ENCODE data around the gene PDK2. TPM values are rescaled to one million over a fixed set of nuclear protein-coding genes. Genes with fewer than 3 reads are reported as not detected.
"Not testable (repeated sequence)": the region's sequence is repeated elsewhere in the genome, so short reads cannot be mapped to it uniquely, and the experiment has no call there.

The PDK2 gene
- total RNA-seq, 1 donor from 2014 or later: 17.2 TPM

DNA sequence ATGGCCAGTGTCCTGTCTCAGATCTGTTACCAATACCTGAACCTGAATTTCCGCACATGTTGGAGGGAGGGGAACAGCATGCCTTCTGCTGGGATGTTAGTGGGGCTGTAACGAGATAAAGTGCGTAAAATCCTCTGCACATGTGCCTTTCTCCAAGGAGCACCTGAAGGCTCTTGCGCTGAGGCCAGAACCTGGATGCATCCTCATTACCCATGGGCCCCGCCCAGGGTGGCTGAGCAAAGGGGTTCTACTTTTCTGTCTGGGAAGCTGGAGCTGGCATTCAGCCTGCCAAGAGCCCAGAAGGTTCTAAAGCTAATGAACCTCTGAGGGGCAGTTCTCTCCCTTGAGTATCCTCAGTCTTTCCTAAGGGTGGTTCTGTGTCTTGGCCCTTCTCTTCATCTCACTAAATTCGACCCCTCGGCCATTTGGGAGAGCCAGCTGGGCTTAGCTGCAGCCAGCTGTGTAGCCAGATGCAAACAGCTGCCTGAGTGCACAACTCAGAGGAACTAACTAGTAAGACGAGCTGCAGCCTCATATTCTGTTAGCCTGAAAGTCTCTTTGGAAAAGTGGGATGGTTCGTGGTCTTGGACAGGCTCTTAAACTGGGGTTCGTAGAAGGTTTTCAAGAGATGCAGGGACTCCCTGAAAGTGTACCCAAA, 36.7 kb upstream of the PDK2 start:
- intact Hi-C loops (cut with micrococcal nuclease): no loop called here

DNA sequence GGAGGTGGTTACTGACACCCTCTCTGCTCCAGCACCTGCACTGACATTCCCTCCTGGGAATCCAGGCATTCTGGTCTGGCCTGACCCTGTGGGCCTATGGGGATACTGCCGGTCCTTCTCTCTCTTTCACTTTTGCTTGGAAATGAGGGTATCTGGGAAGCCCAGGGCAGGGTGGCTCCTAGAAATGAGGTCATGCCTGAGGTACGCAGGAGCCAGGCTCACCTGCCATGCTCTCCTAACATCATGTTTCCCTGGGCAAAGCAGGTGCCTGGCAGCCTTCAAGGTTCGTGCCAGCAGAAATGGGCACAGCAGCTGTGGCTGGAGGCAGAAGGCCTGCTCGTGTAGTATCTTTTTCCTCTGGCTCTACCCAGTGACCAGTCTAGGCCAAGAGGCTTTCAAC, 35.9 kb upstream of the PDK2 start:
- intact Hi-C loops (cut with micrococcal nuclease): no loop called here

DNA sequence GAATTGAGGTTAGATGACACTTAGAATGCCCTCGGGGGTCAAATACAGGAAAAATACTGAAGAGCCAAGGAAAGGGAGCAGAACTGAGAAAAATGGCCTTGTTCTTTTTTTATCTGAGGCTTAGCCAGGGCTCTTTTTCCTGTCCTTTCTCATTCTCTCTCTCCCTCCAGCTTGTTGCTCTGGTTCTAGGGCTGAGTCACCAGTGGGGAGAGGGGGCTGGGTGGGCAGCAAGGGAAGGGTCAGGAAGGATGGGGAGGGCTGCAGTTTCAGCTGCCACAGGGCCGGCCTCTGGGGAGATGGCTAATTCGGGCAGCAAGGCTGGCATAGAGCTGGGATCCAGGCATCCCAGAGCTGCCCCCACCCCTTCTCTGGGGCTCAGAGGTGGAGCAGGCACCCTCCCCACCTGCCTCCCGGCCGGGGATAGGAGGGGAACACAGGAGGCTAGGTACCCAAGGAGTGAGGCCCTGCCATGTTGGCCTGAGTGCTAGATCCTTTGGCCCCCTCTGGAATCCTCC, 35.3 kb upstream of the PDK2 start:
- intact Hi-C loops (cut with micrococcal nuclease): no loop called here

DNA sequence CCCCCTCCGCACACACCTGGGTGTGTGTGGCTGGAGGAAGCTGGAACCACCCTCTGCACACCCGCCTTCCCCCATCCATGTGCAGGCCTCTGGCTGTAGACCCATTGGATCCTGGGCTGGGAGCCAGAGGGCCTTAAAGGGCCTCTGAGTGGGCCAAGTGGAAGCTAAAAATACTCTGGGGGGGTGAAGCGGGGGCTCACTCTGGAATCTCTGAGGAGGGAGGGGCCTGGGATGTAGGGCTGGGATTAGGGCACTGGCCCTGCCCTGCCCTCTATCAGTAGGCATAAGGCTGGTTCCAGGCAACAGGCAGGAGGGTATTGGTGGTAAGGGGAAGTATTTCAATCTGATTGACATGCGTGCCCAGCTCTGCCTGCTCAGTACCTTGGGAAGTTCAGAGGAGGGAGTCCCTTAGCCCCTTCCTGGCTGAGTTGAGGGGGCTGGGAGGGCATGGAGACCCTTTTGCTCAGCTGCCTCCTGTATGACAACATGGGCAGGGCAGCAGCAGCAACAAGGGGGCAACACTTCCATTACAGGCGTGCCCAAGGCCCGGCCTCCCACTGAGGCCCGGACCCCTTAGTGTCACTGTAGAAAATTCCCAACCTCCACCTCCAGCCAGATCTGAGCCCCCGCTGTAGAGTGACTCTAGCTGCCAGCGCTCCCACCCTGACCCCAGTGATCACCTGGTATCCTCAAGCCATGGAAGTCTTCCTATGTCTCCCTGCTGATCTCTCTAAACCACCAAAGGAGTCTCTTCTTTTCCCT, 34.0 kb upstream of the PDK2 start:
- intact Hi-C loops (cut with micrococcal nuclease): no loop called here

DNA sequence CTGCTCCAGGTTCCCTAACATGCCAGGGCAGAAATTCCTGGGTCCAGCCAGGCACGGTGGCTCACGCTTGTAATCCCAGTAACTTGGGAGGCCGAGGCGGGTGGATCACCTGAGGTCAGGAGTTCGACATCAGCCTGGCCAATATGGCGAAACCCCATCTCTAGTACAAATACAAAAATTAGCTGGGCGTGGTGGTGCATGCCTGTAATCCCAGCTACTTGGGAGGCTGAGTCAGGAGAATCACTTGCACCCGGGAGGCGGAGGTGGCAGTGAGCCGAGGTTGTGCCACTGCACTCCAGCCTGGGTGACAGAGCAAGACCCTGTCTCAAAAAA, 33.5 kb upstream of the PDK2 start:
- intact Hi-C loops (cut with micrococcal nuclease): not testable (repeated sequence)

DNA sequence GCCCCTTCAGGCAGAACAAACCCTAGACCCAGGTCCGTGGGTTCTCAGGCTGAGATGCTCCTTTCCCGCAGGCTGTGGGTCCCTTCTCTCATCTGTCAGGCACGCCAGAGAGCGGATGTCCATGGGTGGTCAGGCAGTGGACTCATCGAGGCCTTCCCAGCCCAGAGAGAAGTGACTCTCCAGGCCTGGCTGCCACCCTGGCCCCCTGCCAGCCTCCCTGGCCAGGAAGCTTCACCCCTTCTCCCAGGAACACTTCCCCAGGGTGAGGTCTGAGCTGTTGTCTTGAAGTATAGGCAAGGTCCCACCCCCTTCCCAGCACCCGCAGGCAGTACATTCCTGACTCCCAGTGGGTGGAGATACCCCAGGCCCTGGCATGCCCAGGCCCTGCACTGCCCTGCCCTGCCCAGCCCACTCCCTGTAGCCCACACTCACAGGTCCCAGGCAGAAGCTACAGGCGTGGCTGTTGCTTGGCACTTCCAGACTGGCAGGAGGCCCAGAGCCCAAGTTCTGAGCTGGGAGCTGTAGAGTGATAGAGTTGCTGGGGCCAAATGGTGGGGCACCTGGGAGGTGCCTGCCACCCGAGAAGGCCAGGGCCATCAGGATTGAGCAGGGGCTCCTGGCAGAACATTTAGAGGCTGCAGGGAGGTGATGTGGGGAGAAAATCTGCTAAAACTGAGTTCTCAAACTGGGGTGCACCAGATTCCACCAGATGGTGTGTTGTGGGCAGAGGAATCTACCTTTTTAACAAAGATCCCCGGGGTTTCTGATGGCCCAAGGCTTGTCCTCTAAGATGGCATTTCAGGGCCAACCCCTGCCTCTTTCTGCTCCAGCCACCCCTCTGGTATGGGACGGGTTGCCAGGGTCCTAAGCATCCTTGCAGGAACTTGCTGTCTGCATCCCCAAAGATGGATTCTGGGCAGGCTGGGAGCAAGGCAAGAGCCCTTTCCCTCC, 32.6 kb upstream of the PDK2 start:
- intact Hi-C loops (cut with micrococcal nuclease): no loop called here

DNA sequence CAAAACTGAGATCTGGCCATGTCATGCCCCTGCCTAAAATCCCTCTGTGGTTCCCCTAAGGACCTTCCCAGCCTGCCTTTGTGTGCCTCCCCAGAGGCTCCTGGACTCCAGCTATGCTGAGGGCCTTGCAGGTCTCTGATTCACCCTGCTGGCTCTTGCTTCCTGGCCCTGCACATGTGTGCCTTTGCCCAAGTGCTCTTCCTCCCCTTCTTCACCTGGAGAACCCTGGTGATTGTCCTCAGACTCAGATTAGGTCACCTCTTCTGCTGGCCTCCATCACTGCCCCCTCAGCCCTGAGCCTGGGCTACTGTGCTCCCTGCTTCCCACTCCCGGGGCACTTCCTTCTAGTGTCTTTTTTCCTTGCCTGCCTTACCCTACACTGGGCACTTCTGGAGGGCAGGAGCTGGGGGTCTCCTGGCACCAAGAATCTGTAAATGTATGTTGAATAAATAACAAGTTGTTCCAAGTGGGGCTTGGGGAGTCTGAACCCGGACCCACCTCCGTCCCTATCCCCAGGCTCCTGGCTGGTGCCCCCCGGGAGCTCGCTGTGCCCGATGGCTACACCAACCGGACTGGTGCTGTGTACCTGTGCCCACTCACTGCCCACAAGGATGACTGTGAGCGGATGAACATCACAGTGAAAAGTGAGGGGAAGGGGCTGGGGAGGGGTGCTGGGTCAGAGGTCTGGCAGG, 31.4 kb upstream of the PDK2 start:
- intact Hi-C loops (cut with micrococcal nuclease): no loop called here

DNA sequence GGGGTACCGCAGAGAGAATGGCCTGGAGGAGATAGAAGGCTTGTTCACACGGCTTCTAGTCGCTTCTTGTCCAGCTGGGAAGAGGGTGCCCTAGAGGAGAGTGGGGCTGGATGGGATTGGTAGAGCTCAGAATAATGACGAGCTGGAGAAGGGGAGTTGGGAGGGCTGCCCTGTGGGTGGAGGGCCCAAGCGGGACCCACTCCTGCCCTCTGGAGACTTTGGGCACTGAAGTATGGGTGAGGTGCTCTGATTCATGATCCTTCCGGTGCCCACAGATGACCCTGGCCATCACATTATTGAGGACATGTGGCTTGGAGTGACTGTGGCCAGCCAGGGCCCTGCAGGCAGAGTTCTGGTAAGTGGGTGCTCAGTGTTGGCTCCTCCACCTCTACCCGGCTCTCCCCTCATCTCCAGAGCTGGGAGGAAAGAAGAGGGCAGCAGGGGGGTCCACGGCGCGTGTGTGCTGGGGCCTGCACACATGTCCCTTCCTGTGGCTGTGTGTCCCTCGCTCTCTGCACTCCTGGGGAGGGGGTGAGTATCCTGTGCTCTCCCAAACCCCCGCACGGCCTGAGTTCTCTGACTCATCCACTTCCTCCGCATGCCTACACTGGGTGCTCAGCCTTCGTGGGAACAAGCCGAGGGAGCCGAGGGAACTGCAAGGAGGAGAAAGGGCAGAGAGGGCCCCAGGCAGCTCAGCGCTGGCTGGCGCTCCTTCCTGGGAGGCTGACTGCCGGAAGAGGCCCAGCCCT, 30.7 kb upstream of the PDK2 start:
- intact Hi-C loops (cut with micrococcal nuclease): no loop called here

DNA sequence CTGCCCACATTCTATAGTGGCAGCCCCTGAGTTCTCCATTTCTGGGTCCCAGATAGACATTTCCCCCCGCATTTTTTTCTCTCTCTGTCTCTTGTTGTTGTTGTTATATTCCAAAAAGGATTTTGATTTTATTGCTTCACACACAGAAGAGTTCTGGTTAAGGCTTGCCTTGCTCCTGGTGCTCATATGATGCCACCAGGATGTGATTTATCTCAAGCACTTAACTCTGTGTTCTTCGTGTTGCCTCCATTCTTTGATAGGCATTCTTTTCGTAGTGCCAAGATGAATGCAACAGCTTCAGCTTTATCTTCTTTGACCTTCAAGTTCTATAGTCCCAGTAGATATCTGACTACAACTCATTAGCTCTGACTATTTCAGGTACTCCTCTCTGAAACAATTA, 30.1 kb upstream of the PDK2 start:
- intact Hi-C loops (cut with micrococcal nuclease): no loop called here

DNA sequence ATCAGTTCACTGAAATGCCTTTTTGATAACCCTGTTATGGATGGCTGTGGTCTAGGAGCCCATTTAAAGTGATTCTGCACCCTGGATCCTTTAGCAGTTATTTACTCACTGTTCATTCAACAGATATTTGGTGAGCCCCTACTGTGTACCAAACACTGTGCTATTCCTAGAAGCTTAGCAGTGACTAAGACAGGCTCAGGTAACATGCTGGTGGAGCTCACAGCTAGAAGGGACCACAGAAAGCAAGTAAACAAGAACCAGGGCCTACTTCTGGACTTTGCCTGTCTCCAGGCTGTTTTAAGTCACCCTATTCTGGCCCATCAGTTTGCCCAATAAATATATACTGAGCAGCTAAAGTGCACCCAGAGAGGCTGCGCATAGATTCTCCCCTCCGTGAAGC, 28.2 kb upstream of the PDK2 start:
- intact Hi-C loops (cut with micrococcal nuclease): no loop called here

DNA sequence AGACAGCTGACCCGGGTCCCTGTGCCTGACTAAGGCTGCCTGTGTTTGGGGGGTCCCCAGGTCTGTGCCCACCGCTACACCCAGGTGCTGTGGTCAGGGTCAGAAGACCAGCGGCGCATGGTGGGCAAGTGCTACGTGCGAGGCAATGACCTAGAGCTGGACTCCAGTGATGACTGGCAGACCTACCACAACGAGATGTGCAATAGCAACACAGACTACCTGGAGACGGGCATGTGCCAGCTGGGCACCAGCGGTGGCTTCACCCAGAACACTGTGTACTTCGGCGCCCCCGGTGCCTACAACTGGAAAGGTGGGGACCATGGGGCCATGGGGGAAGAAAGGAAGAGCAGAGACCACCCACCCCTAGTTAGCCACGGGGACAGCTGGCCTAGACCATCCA, 27.2 kb upstream of the PDK2 start:
- intact Hi-C loops (cut with micrococcal nuclease): no loop called here

DNA sequence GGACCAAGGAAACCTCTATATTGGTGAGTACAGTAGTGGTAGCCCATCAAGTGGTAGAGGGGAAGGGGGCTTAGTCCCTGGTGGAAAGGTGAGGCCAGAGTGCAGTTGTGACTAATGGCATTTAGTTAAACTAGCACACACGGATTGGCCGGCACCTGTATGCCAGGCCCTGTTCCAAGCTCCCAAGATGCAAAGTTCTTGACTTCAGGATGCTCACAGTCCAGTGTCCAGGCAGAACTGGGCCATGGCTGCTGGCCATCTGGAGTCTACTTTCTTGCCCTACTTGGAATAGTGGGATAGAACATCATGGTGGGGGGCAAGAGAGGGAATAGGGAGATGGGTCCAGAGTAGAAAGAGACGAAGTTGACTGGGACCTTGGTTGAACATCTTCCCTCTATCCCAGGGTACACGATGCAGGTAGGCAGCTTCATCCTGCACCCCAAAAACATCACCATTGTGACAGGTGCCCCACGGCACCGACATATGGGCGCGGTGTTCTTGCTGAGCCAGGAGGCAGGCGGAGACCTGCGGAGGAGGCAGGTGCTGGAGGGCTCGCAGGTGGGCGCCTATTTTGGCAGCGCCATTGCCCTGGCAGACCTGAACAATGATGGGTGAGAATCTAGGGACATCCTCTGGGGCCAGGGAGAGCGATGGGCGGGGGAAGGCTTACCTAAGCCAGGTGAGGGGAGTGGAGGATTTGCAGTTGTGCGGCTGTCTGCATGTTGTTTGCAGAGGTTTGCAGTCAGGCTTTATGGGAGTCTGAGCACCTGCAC, 24.1 kb upstream of the PDK2 start:
- intact Hi-C loops (cut with micrococcal nuclease): no loop called here

DNA sequence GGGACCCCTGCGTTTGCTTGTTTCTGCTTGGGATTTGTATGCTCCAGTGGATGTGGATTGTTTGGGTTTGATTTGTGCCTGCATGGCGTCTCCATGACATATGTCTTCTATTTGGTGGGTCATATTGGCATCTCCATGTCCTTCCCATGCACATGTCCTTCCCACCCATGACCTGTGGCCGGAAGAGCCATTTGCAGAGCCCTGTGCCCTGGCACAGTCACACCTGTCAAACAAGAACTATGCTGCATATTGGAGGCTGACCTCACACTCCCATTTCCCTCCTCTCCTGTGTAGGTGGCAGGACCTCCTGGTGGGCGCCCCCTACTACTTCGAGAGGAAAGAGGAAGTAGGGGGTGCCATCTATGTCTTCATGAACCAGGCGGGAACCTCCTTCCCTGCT, 23.5 kb upstream of the PDK2 start:
- intact Hi-C loops (cut with micrococcal nuclease): no loop called here

DNA sequence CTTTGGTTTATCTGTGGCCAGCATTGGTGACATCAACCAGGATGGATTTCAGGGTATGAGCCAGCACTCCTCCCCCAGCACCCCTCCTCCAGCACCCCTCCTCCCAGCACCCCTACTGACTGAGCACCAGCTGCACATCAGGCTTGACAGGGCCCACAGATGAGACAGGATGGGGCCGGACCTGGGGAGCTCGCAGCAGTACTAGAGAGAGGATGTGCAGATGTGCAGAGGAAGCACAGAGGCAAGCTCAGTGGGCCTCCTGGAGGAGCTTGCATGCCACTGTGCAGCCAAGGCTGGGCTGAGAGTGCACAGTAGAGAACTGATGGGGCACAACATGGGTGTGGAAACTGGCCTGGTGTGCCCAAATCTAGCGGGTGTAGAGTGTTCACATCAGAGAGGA, 23.0 kb upstream of the PDK2 start:
- intact Hi-C loops (cut with micrococcal nuclease): no loop called here

DNA sequence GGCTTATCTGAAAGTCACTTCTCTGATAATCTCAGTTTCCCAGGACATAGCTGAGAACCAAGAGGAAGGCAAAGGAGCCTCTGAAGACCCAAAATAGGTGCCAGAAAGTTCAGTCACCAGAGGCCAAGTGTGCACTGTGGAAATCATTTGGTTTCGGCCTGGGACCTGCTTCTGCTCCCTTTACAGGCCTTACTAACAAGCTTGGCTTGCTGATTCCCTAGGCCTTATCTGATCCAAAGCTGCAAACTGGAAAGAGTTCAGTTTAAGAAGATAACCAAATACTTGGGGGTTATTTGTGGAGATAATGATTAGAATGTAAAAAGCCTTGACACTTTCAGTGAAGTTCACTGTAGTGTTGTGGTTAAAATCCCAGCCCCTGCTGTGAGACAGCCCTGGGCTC, 22.2 kb upstream of the PDK2 start:
- intact Hi-C loops (cut with micrococcal nuclease): no loop called here

DNA sequence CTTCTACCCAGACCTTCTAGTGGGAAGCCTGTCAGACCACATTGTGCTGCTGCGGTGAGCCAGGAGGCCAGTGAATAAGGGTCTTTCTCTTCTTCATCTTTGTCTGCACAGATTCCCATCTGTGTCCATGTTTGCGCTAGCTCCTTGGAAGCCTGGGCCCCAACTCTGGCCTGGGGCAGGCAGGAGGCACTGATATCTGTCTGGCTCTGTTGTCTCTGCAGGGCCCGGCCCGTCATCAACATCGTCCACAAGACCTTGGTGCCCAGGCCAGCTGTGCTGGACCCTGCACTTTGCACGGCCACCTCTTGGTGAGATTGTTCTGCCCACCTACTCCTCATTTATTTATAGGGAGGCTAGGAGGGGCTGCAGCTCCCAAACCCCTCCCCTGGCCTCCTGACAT, 20.9 kb upstream of the PDK2 start:
- intact Hi-C loops (cut with micrococcal nuclease): no loop called here

DNA sequence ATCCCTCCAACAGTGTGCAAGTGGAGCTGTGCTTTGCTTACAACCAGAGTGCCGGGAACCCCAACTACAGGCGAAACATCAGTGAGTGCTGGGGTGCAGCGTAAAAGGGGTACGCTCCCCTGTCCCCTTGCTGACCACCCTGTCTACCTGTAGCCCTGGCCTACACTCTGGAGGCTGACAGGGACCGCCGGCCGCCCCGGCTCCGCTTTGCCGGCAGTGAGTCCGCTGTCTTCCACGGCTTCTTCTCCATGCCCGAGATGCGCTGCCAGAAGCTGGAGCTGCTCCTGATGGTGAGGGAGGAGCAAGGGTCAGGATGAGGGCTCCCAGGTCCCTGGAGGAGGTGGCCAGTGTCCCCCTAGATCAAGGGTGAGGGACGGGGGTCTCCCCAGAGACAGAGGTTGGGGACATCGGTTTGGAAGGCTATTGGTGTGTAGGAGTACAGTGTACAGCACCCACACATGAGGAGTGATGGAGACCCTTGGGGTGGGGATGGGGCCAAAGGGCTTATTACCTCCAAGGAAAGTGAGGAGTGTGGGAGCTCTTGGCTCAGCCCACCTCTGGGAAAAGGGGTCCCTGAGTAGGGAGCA, 19.6 kb upstream of the PDK2 start:
- intact Hi-C loops (cut with micrococcal nuclease): no loop called here

DNA sequence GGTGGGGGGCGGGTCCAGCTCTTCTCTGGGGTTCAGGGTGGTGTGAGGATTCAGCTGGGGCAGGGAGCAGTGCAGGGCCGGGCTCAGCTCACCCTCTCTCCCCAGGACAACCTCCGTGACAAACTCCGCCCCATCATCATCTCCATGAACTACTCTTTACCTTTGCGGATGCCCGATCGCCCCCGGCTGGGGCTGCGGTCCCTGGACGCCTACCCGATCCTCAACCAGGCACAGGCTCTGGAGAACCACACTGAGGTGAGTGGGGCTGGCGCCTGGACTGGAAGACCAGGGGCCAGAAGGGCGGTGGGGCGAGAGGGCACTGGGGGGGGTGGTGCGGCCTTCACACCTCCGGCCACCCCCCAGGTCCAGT, 18.9 kb upstream of the PDK2 start:
- intact Hi-C loops (cut with micrococcal nuclease): no loop called here

DNA sequence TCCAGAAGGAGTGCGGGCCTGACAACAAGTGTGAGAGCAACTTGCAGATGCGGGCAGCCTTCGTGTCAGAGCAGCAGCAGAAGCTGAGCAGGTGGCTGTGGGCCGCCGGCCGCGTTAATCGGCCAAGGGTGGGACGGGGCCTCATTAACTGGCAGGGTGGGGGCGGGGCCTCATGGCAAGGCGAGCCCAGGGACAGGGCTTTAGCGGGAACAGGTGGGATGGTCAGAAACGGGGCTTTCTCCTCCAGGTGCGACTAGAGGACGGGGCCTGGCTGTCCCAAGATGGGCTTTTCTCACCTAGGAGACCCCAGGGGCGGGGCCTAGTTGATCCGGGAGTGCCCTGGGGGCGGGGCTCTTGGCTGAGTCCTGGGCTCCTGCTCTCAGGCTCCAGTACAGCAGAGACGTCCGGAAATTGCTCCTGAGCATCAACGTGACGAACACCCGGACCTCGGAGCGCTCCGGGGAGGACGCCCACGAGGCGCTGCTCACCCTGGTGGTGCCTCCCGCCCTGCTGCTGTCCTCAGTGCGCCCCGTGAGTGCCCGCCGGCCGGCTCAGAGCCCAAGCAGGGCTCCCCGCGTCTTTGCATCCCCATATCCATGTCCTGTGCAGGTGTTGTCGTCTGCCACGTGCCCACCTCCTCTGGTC, 18.4 kb upstream of the PDK2 start:
- intact Hi-C loops (cut with micrococcal nuclease): no loop called here
